B cell (primary cell): ENCODE measurements around the gene ATG7. TPM values are rescaled to one million over a fixed set of nuclear protein-coding genes. Genes with fewer than 3 reads are reported as not detected.
"Not testable (repeated sequence)": the region's sequence is repeated elsewhere in the genome, so short reads cannot be mapped to it uniquely, and the experiment has no call there.

Source experiments
- ATAC-seq: fragments of 200-7000 bp; cut with Tn5 transposase; one replicate; pipeline ENCODE4 v1.10.0; 2021; ENCODE audit warnings: low read depth, mild to moderate bottlenecking, moderate number of reproducible peaks, moderate library complexity
- CTCF ChIA-PET: fragments of 350-600 bp; sonication (Branson Sonifier 250); formaldehyde crosslinking; loops from one replicate; lab custom pipeline; 2021; ENCODE audit warnings: antibody characterized with exemption, inconsistent platforms; lab: Charles Lee
- POLR2A ChIA-PET: fragments of 350-600 bp; sonication (Branson Sonifier 250); formaldehyde crosslinking; loops from one replicate; lab custom pipeline; 2021; ENCODE audit warnings: antibody characterized with exemption; lab: Charles Lee
- DNase-seq: peaks from one replicate; pipeline ENCODE4 v3.0.0; 2013
- H2AFZ ChIP-seq: 2 replicates; pipeline ENCODE4 v1.6.1; 2012; ENCODE audit warnings: mild to moderate bottlenecking, low read depth, low read length; ENCODE audit not compliant: insufficient read depth, poor library complexity, severe bottlenecking
- H3K27ac ChIP-seq, 2 donors: 1 replicate in 1 of 2; 2 replicates in 1 of 2; pipeline ENCODE4 v1.5.1; 2012 to 2013; ENCODE audit warnings: low read length in 2 of 2, mild to moderate bottlenecking in 2 of 2, moderate library complexity in 1 of 2
- H3K27me3 ChIP-seq, 4 experiments: fragments of 200-600 bp in 1 of 4; sonication (generic) in 1 of 4; replicated peaks in 1 of 4; 1 replicate in 2 of 4; 2 replicates in 2 of 4; pipeline versions ENCODE4 v1.6.1 to v1.7.0; 2013 to 2016; ENCODE audit warnings: low read length in 3 of 4, mild to moderate bottlenecking in 2 of 4, mixed read lengths in 1 of 4, moderate library complexity in 1 of 4; ENCODE audit not compliant: insufficient read depth in 4 of 4, control insufficient read depth in 3 of 4; ENCODE audit errors: control extremely low read depth in 1 of 4
- H3K36me3 ChIP-seq, 2 experiments: replicated peaks in 1 of 2; 1 replicate in 1 of 2; 2 replicates in 1 of 2; pipeline versions ENCODE4 v1.6.1 to v1.7.1; 2013; ENCODE audit warnings: low read length in 1 of 2; ENCODE audit not compliant: insufficient read depth in 2 of 2, control insufficient read depth in 1 of 2; ENCODE audit errors: control extremely low read depth in 1 of 2, extremely low read depth in 1 of 2
- H3K4me1 ChIP-seq, 2 donors: fragments of 200-600 bp in 1 of 2; sonication (generic) in 1 of 2; 1 replicate in 1 of 2; 2 replicates in 1 of 2; pipeline versions ENCODE4 v1.5.1 to v1.6.1; 2013 to 2017; ENCODE audit warnings: low read length in 2 of 2; ENCODE audit not compliant: control insufficient read depth in 2 of 2, insufficient read depth in 2 of 2
- H3K4me2 ChIP-seq: replicated peaks from 2 replicates; pipeline ENCODE3; 2012; ENCODE audit warnings: mild to moderate bottlenecking, low read depth, low read length; ENCODE audit not compliant: poor library complexity, severe bottlenecking
- H3K4me3 ChIP-seq, 5 experiments: fragments of 200-600 bp in 1 of 5; sonication (generic) in 1 of 5; 1 replicate in 3 of 5; 2 replicates in 2 of 5; pipeline versions ENCODE4 v1.5.1 to v1.7.0; 2011 to 2016; ENCODE audit warnings: low read length in 4 of 5, mild to moderate bottlenecking in 4 of 5, low read depth in 2 of 5, control low read depth in 1 of 5, moderate library complexity in 1 of 5; ENCODE audit not compliant: insufficient read depth in 1 of 5; ENCODE audit errors: control extremely low read depth in 1 of 5, extremely low read depth in 1 of 5
- H3K79me2 ChIP-seq: fragments of 200-600 bp; sonication (generic); one replicate; pipeline ENCODE4 v1.6.0; 2016; ENCODE audit warnings: low read length; ENCODE audit not compliant: control insufficient read depth, insufficient read depth
- H3K9ac ChIP-seq: fragments of 200-600 bp; sonication (generic); 2 replicates; pipeline ENCODE4 v1.6.1; 2017; ENCODE audit warnings: mild to moderate bottlenecking, low read length, moderate library complexity
- H3K9me3 ChIP-seq, 3 donors: one replicate each; pipeline versions ENCODE4 v1.6.1 to v1.7.1; 2013; ENCODE audit warnings: low read length in 2 of 3; ENCODE audit not compliant: control insufficient read depth in 2 of 3, insufficient read depth in 1 of 3; ENCODE audit errors: control extremely low read depth in 1 of 3
- H4K20me1 ChIP-seq: 2 replicates; pipeline ENCODE4 v1.6.0; 2012; ENCODE audit warnings: mild to moderate bottlenecking, low read length; ENCODE audit not compliant: insufficient read depth, control insufficient read depth, poor library complexity, severe bottlenecking
- H3K27ac Mint-ChIP-seq: one replicate; pipeline ENCODE4 v1.8.0; 2021; ENCODE audit warnings: mixed read lengths
- H3K27me3 Mint-ChIP-seq: one replicate; pipeline ENCODE4 v1.8.0; 2021; ENCODE audit warnings: mixed read lengths
- H3K4me1 Mint-ChIP-seq: one replicate; pipeline ENCODE4 v1.8.0; 2021; ENCODE audit warnings: mixed read lengths
- H3K4me3 Mint-ChIP-seq: one replicate; pipeline ENCODE4 v1.8.0; 2021; ENCODE audit warnings: mixed read lengths
- H3K9me3 Mint-ChIP-seq: one replicate; pipeline ENCODE4 v1.8.0; 2022; ENCODE audit warnings: mixed read lengths; ENCODE audit not compliant: insufficient read depth
- EZH2 ChIP-seq: IDR thresholded peaks from 2 replicates; pipeline ENCODE4 v1.6.1; 2012; ENCODE audit warnings: borderline replicate concordance, low read depth, mild to moderate bottlenecking, moderate library complexity, low read length; ENCODE audit not compliant: insufficient read depth, poor library complexity, severe bottlenecking
- WGBS: methylation state at CpG from one replicate; pipeline ENCODE4 v1.1.5; 2013; ENCODE audit warnings: missing lambda C conversion rate; ENCODE audit not compliant: insufficient coverage; 5-methylcytosine and 5-hydroxymethylcytosine counted together
- intact Hi-C: fragments of 100-400 bp; cut with micrococcal nuclease; formaldehyde crosslinking; loops from one replicate; pipeline ENCODE4 v1.10.0; 2022
- polyA plus RNA-seq: library from polyadenylated mRNA; depleted of rRNA; stranded (reverse); fragments of >200 nt; gene quantifications from 2 replicates; pipeline ENCODE4 v1.2.3, GENCODE V29; 2012
- total RNA-seq, 2 donors: library from RNA; stranded (reverse); fragments of 120-200 nt in 1 of 2; gene quantifications; 1 replicate in 1 of 2; 2 replicates in 1 of 2; pipeline versions ENCODE4 v1.2.3 to v1.2.4, GENCODE V29; 2013 to 2022
- TF ChIP-seq, protein P1 (sequence below): fragments of 200-600 bp; IDR thresholded peaks from one replicate; pipeline ENCODE4 v1.8.0; 2022; ENCODE audit warnings: antibody characterized with exemption, mild to moderate bottlenecking

ATG7 gene
- total and polyA plus RNA-seq, 2 donors (not counting 1 experiment from before 2014, with no cell fraction given) = 13.9 to 66.4 TPM

DNA sequence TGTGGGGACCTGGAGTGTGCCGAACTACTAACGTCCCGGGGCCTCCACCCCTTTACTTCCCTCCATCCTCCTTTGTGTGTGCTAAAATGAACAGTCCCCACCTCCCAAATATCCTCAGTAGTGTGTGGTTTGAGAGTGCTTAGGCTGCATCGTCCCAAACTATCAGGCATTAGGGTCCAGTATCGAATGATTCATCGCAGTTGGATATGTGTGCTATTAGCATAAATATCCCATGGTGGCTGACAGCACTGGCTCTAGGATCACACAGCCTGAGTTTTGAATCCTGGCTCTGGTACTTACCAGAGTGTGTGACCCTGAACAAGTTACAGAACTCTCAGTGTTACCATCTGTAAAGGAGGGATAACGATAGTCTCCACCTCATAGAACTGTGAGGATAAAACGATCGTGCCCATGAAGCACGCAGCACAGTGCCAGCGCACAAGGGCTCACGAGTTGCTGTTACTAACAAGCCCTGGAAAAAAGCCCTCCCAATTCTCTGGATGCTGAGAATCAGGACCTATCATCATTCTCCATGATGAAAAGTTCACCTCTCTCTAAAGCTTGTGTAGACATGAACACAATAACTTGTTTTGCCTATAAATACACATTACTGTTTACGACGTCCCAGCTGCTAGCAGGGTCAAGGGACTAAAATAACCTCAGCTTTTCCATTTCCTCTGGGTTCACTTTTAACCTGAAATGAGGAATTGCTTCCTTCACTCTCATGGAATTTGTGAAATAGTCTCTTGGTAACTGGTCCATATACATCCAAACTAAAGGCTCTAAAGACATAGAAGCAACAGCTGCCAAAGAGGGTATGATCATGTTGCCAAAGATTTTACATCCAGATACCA lies 320.5 kb downstream of the ATG7 start:
- peaks cover 54% of the 10 kb centered on the region for H4K20me1 ChIP-seq
- ATAC-seq (no peak), DNase-seq (no peak)
- TF ChIP-seq, protein P1, sequence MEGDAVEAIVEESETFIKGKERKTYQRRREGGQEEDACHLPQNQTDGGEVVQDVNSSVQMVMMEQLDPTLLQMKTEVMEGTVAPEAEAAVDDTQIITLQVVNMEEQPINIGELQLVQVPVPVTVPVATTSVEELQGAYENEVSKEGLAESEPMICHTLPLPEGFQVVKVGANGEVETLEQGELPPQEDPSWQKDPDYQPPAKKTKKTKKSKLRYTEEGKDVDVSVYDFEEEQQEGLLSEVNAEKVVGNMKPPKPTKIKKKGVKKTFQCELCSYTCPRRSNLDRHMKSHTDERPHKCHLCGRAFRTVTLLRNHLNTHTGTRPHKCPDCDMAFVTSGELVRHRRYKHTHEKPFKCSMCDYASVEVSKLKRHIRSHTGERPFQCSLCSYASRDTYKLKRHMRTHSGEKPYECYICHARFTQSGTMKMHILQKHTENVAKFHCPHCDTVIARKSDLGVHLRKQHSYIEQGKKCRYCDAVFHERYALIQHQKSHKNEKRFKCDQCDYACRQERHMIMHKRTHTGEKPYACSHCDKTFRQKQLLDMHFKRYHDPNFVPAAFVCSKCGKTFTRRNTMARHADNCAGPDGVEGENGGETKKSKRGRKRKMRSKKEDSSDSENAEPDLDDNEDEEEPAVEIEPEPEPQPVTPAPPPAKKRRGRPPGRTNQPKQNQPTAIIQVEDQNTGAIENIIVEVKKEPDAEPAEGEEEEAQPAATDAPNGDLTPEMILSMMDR = no peak
- TF ChIP-seq EZH2 = no peak
- intact Hi-C loops = no loop called here
- Mint-ChIP-seq H3K4me1 (peaks cover 12% of the 10 kb centered on the region), H3K9me3 (no peaks in the 10 kb centered on the region), H3K27me3 (no peaks in the 10 kb centered on the region), H3K4me3 (no peak overlapping the region), H3K27ac (no peak overlapping the region)
- no peaks in the 10 kb centered on the region for H3K9me3 ChIP-seq
- WGBS = 100% methylated on average over 7 of the region's 14 CpGs
- H3K9ac ChIP-seq = no peak overlapping the region
- H3K4me2 ChIP-seq = no peak overlapping the region
- H3K4me3 ChIP-seq = no peak overlapping the region
- peaks cover 89% of the 10 kb centered on the region for H3K79me2 ChIP-seq
- peaks cover 0 to 7% of the 10 kb centered on the region in 2 experiments for H3K36me3 ChIP-seq
- no peak overlapping the region for H2AFZ ChIP-seq
- ChIA-PET CTCF (no interaction called here), POLR2A (no interaction called here)
- no peak overlapping the region for H3K27ac ChIP-seq
- H3K27me3 ChIP-seq = no peaks in the 10 kb centered on the region
- H3K4me1 ChIP-seq = no peaks in the 10 kb centered on the region

DNA sequence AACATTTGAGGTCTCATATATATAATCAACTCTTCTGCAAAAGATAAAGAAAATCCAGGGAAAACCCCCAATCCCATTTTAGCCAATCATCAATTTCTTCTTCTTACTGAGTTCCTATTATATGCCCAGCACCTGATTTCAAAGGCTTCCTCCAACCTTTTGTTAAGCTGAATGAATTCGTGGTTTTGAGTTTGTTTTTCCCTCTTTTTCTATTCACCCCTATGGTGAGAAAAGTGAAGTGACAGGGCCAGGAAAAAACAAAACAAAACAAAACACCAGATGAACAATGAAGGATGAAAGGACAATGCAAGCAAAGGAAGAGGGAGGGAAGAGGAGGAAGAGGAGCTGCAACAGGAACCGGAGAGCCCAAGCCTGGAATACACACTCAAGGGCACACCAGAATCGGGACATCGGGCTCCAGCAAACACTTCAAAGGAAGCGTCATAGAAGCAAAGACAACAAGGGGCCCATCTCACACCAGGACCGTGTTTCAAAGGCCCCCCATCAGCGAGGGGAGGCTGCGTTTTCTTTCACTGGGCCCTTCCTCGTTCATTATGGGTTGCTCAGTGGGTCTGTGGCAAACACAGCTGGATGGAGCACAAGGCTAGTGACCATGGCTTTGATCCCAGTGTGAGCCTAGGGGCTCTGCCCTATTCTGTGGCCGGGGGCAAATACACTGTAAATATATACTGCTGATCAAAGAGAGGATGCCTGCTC lies 321.3 kb downstream of the ATG7 start:
- Histone ChIP-seq H2AFZ (no peak overlapping the region), H3K4me2 (no peak overlapping the region), H3K79me2 (peaks cover 89% of the 10 kb centered on the region), H3K27ac (no peak overlapping the region), H3K36me3 (peaks cover 0 to 7% of the 10 kb centered on the region in 2 experiments), H4K20me1 (peaks cover 49% of the 10 kb centered on the region), H3K27me3 (no peaks in the 10 kb centered on the region), H3K9me3 (no peaks in the 10 kb centered on the region), H3K9ac (no peak overlapping the region), H3K4me1 (no peaks in the 10 kb centered on the region), H3K4me3 (no peak overlapping the region)
- no peaks in the 10 kb centered on the region for H3K9me3 Mint-ChIP-seq
- no peak overlapping the region for H3K27ac Mint-ChIP-seq
- no peaks in the 10 kb centered on the region for H3K27me3 Mint-ChIP-seq
- TF ChIP-seq EZH2 = no peak
- ChIA-PET POLR2A (no interaction called here), CTCF (no interaction called here)
- H3K4me1 Mint-ChIP-seq = peaks cover 11% of the 10 kb centered on the region
- no peak for ATAC-seq
- intact Hi-C loops = no loop called here
- WGBS = 97% methylated on average over 5 of the region's 10 CpGs
- no peak for DNase-seq
- H3K4me3 Mint-ChIP-seq = no peak overlapping the region

DNA sequence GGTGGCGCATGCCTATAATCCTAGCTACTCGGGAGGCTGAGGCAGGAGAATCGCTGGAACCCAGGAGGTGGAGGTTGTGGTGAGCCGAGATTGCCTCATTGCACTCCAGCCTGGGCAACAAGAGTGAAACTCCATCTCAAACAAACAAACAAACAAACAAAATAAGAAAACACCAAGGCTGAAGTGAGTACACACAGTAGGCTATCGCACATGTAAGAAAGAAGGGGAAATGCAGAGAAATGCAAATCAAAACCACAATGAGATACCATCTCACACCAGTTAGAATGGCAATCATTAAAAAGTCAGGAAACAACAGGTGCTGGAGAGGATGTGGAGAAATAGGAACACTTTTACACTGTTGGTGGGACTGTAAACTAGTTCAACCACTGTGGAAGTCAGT lies 322.8 kb downstream of the ATG7 start:
- Histone ChIP-seq H3K79me2 (peaks cover 78% of the 10 kb centered on the region), H4K20me1 (peaks cover 37% of the 10 kb centered on the region)
- H3K27me3 Mint-ChIP-seq, H3K4me1 ChIP-seq, H3K27ac Mint-ChIP-seq, H3K27ac ChIP-seq, H3K9ac ChIP-seq, H3K4me3 Mint-ChIP-seq, H3K4me3 ChIP-seq, intact Hi-C loops, H3K36me3 ChIP-seq, DNase-seq, H2AFZ ChIP-seq, H3K4me2 ChIP-seq, ATAC-seq, POLR2A ChIA-PET, H3K4me1 Mint-ChIP-seq, H3K9me3 ChIP-seq, H3K9me3 Mint-ChIP-seq, H3K27me3 ChIP-seq, CTCF ChIA-PET: not testable (repeated sequence)
- WGBS = no CpG with 5 or more reads among the region's 5 CpGs
